ENCODE data around the gene PPP2R5B.

DNA sequence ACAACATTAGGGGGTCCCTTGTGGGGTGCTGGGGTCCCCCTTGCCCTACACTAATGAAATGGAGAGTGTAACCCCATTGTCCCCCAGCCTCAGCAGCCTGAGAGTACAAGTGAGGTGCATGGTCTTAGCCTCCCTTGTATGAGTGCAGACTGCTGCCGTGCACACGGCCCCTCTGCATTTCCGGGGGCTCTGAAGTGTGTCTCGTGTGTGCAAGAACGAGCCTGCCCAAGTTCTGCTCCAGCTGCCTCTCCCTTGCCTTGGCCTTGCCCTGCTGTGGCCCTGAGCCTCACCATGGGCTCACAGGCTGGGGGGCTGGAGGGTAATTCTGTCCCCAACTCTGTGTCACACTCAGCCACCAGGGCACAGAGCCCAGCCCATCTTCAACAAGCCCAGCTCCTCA is 40.9 kb upstream of the PPP2R5B start:
- TF ChIP-seq ZNF274 (IDR thresholded peaks at IDR 0.05; ENCODE audit: low read length) (no peak), ZNF274 (tag by site-specific recombination; IDR thresholded peaks at IDR 0.05; ENCODE audit: borderline replicate concordance) (no peak), SP2 (tag by site-specific recombination; IDR thresholded peaks at IDR 0.05) (no peak), ZNF10 (tag by site-specific recombination; IDR thresholded peaks at IDR 0.05) (no peak), ZNF114 (tag by site-specific recombination; IDR thresholded peaks at IDR 0.05) (no peak), ZNF785 (tag by site-specific recombination; IDR thresholded peaks at IDR 0.05) (no peak), ZSCAN16 (tag by site-specific recombination; IDR thresholded peaks at IDR 0.05) (no peak), ZNF48 (tag by site-specific recombination; IDR thresholded peaks at IDR 0.05) (no peak), ZBTB1 (tag by site-specific recombination; IDR thresholded peaks at IDR 0.05) (no peak), ZNF133 (tag by site-specific recombination; IDR thresholded peaks at IDR 0.05) (no peak)
- TF ChIP-seq, protein P1, sequence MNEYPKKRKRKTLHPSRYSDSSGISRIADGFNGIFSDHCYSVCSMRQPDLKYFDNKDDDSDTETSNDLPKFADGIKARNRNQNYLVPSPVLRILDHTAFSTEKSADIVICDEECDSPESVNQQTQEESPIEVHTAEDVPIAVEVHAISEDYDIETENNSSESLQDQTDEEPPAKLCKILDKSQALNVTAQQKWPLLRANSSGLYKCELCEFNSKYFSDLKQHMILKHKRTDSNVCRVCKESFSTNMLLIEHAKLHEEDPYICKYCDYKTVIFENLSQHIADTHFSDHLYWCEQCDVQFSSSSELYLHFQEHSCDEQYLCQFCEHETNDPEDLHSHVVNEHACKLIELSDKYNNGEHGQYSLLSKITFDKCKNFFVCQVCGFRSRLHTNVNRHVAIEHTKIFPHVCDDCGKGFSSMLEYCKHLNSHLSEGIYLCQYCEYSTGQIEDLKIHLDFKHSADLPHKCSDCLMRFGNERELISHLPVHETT (tag by site-specific recombination; IDR thresholded peaks at IDR 0.05) = no peak
- TF ChIP-seq, protein P2, sequence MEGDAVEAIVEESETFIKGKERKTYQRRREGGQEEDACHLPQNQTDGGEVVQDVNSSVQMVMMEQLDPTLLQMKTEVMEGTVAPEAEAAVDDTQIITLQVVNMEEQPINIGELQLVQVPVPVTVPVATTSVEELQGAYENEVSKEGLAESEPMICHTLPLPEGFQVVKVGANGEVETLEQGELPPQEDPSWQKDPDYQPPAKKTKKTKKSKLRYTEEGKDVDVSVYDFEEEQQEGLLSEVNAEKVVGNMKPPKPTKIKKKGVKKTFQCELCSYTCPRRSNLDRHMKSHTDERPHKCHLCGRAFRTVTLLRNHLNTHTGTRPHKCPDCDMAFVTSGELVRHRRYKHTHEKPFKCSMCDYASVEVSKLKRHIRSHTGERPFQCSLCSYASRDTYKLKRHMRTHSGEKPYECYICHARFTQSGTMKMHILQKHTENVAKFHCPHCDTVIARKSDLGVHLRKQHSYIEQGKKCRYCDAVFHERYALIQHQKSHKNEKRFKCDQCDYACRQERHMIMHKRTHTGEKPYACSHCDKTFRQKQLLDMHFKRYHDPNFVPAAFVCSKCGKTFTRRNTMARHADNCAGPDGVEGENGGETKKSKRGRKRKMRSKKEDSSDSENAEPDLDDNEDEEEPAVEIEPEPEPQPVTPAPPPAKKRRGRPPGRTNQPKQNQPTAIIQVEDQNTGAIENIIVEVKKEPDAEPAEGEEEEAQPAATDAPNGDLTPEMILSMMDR (tag by site-specific recombination; IDR thresholded peaks at IDR 0.05) = no peak
- TF ChIP-seq, protein P3, sequence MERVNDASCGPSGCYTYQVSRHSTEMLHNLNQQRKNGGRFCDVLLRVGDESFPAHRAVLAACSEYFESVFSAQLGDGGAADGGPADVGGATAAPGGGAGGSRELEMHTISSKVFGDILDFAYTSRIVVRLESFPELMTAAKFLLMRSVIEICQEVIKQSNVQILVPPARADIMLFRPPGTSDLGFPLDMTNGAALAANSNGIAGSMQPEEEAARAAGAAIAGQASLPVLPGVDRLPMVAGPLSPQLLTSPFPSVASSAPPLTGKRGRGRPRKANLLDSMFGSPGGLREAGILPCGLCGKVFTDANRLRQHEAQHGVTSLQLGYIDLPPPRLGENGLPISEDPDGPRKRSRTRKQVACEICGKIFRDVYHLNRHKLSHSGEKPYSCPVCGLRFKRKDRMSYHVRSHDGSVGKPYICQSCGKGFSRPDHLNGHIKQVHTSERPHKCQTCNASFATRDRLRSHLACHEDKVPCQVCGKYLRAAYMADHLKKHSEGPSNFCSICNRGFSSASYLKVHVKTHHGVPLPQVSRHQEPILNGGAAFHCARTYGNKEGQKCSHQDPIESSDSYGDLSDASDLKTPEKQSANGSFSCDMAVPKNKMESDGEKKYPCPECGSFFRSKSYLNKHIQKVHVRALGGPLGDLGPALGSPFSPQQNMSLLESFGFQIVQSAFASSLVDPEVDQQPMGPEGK (tag by site-specific recombination; IDR thresholded peaks at IDR 0.05) = no peak
- TF ChIP-seq, protein P4, sequence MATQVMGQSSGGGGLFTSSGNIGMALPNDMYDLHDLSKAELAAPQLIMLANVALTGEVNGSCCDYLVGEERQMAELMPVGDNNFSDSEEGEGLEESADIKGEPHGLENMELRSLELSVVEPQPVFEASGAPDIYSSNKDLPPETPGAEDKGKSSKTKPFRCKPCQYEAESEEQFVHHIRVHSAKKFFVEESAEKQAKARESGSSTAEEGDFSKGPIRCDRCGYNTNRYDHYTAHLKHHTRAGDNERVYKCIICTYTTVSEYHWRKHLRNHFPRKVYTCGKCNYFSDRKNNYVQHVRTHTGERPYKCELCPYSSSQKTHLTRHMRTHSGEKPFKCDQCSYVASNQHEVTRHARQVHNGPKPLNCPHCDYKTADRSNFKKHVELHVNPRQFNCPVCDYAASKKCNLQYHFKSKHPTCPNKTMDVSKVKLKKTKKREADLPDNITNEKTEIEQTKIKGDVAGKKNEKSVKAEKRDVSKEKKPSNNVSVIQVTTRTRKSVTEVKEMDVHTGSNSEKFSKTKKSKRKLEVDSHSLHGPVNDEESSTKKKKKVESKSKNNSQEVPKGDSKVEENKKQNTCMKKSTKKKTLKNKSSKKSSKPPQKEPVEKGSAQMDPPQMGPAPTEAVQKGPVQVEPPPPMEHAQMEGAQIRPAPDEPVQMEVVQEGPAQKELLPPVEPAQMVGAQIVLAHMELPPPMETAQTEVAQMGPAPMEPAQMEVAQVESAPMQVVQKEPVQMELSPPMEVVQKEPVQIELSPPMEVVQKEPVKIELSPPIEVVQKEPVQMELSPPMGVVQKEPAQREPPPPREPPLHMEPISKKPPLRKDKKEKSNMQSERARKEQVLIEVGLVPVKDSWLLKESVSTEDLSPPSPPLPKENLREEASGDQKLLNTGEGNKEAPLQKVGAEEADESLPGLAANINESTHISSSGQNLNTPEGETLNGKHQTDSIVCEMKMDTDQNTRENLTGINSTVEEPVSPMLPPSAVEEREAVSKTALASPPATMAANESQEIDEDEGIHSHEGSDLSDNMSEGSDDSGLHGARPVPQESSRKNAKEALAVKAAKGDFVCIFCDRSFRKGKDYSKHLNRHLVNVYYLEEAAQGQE (tag by site-specific recombination; IDR thresholded peaks at IDR 0.05) = no peak

Data from HEK293 (cell line).